SK-N-SH treated with all-trans-retinoic acid at 6 μM for 48 hours (cell line): ENCODE data around the gene SMARCAL1.

Experiments used
- ATAC-seq: fragments of 200-7000 bp; cut with Tn5 transposase; 3 replicates; pipeline ENCODE4 v1.9.1; 2020; ENCODE audit warnings: mild to moderate bottlenecking, moderate library complexity
- ARNTL ChIP-seq: fragments of 450-650 bp; formaldehyde crosslinking; IDR thresholded peaks from 2 replicates; pipeline ENCODE4 v1.5.0; 2020; ENCODE audit warnings: low read depth, mild to moderate bottlenecking, moderate library complexity, borderline replicate concordance
- BACH2 ChIP-seq: fragments of 250-450 bp; sonication (Bioruptor Pico); IDR thresholded peaks from 2 replicates; pipeline ENCODE4 v1.9.0; 2021; ENCODE audit warnings: mild to moderate bottlenecking, borderline replicate concordance
- CREB5 ChIP-seq: fragments of 250-450 bp; sonication (Bioruptor Pico); IDR thresholded peaks from 2 replicates; pipeline ENCODE4 v1.5.1; 2020; ENCODE audit warnings: low read depth, mild to moderate bottlenecking, moderate library complexity
- CSDC2 ChIP-seq: fragments of 250-450 bp; sonication (Bioruptor Pico); IDR thresholded peaks from 2 replicates; pipeline ENCODE4 v1.5.0; 2020; ENCODE audit warnings: mild to moderate bottlenecking, moderate library complexity
- CSRNP3 ChIP-seq: fragments of 250-450 bp; sonication (Bioruptor Pico); IDR thresholded peaks from 2 replicates; pipeline ENCODE4 v1.5.1; 2021; ENCODE audit warnings: mild to moderate bottlenecking, moderate library complexity
- ESRRG ChIP-seq: fragments of 250-450 bp; sonication (Bioruptor Pico); IDR thresholded peaks from 2 replicates; pipeline ENCODE4 v1.6.1; 2021; ENCODE audit warnings: mild to moderate bottlenecking
- GLIS3 ChIP-seq: fragments of 250-450 bp; sonication (Bioruptor Pico); IDR thresholded peaks from 2 replicates; pipeline ENCODE4 v1.5.0; 2020; ENCODE audit warnings: mild to moderate bottlenecking, moderate library complexity
- ISL1 ChIP-seq: fragments of 250-450 bp; sonication (Bioruptor Pico); IDR thresholded peaks from 2 replicates; pipeline ENCODE4 v2.1.2; 2022; ENCODE audit warnings: mild to moderate bottlenecking, moderate library complexity
- OSR1 ChIP-seq: fragments of 250-450 bp; sonication (Bioruptor Pico); IDR thresholded peaks from 2 replicates; pipeline ENCODE4 v1.8.0; 2022; ENCODE audit warnings: moderate library complexity, mild to moderate bottlenecking, inconsistent platforms
- PATZ1 ChIP-seq: fragments of 250-450 bp; sonication (Bioruptor Pico); IDR thresholded peaks from 2 replicates; pipeline ENCODE4 v1.8.0; 2020; ENCODE audit warnings: mild to moderate bottlenecking, moderate library complexity, borderline replicate concordance
- POU6F1 ChIP-seq: fragments of 250-450 bp; sonication (Bioruptor Pico); IDR thresholded peaks from 2 replicates; pipeline ENCODE4 v1.8.0; 2021; ENCODE audit warnings: low read depth, mild to moderate bottlenecking, moderate library complexity, borderline replicate concordance
- PPARA ChIP-seq: fragments of 250-450 bp; sonication (Bioruptor Pico); IDR thresholded peaks from 2 replicates; pipeline ENCODE4 v1.5.0; 2020; ENCODE audit warnings: mild to moderate bottlenecking, borderline replicate concordance
- RARB ChIP-seq: fragments of 250-450 bp; sonication (Bioruptor Pico); IDR thresholded peaks from 2 replicates; pipeline ENCODE4 v1.8.0; 2021; ENCODE audit warnings: mild to moderate bottlenecking, moderate library complexity
- TCF4 ChIP-seq: fragments of 250-450 bp; sonication (Bioruptor Pico); IDR thresholded peaks from 2 replicates; pipeline ENCODE4 v1.8.0; 2021; ENCODE audit warnings: mild to moderate bottlenecking, moderate library complexity, borderline replicate concordance
- TOX ChIP-seq: fragments of 250-450 bp; sonication (Bioruptor Pico); IDR thresholded peaks from 2 replicates; pipeline ENCODE4 v1.8.0; 2021; ENCODE audit warnings: mild to moderate bottlenecking, moderate library complexity, borderline replicate concordance
- TSHZ2 ChIP-seq: fragments of 250-450 bp; sonication (Bioruptor Pico); IDR thresholded peaks from 2 replicates; pipeline ENCODE4 v1.5.0; 2020; ENCODE audit warnings: mild to moderate bottlenecking, moderate library complexity
- ZC3H10 ChIP-seq: fragments of 250-450 bp; sonication (Bioruptor Pico); IDR thresholded peaks from 2 replicates; pipeline ENCODE4 v1.5.1; 2021; ENCODE audit warnings: mild to moderate bottlenecking, moderate library complexity
- ZFP3 ChIP-seq: fragments of 250-450 bp; sonication (Bioruptor Pico); IDR thresholded peaks from 2 replicates; pipeline ENCODE4 v1.5.0; 2020; ENCODE audit warnings: mild to moderate bottlenecking, moderate library complexity
- ZNF565 ChIP-seq: fragments of 450-650 bp; formaldehyde crosslinking; conservative IDR thresholded peaks from 2 replicates; pipeline ENCODE4 v1.5.0; 2020; ENCODE audit warnings: low read depth, mild to moderate bottlenecking, moderate library complexity
- ZNF70 ChIP-seq: fragments of 450-650 bp; formaldehyde crosslinking; IDR thresholded peaks from 2 replicates; pipeline ENCODE4 v1.5.0; 2020; ENCODE audit warnings: mild to moderate bottlenecking, moderate library complexity
- ZNF8 ChIP-seq: fragments of 450-650 bp; formaldehyde crosslinking; IDR thresholded peaks from 2 replicates; pipeline ENCODE4 v1.5.0; 2020; ENCODE audit warnings: mild to moderate bottlenecking, moderate library complexity

Gene SMARCAL1

GRCh38 chr2:216410550-216410949, 1.7 kb upstream of the SMARCAL1 start:
- no peak for ATAC-seq
- TF ChIP-seq OSR1 = no peak
- TF ChIP-seq ARNTL (CRISPR knock-in tag) = no peak
- TF ChIP-seq BACH2 (CRISPR knock-in tag) = no peak
- TF ChIP-seq ESRRG = no peak
- no peak for TF ChIP-seq PPARA (CRISPR knock-in tag)
- TF ChIP-seq RARB (CRISPR knock-in tag) = no peak
- no peak for TF ChIP-seq TOX
- TF ChIP-seq CSRNP3 = no peak
- no peak for TF ChIP-seq CREB5
- TF ChIP-seq ZNF70 (CRISPR knock-in tag) = no peak
- no peak for TF ChIP-seq TSHZ2 (CRISPR knock-in tag)
- no peak for TF ChIP-seq ZNF8 (CRISPR knock-in tag)
- no peak for TF ChIP-seq GLIS3 (CRISPR knock-in tag)
- TF ChIP-seq CSDC2 (CRISPR knock-in tag) = no peak
- TF ChIP-seq ISL1 (CRISPR knock-in tag) = no peak

GRCh38 chr2:216413882-216414281, 1.6 kb downstream of the SMARCAL1 start:
- ATAC-seq = no peak
- no peak for TF ChIP-seq TCF4 (CRISPR knock-in tag)

GRCh38 chr2:216414772-216415319, 2.6 kb downstream of the SMARCAL1 start:
- no peak for ATAC-seq
- TF ChIP-seq ZNF8 (CRISPR knock-in tag) (no peak), PPARA (CRISPR knock-in tag) (no peak), OSR1 (no peak), TSHZ2 (CRISPR knock-in tag) (no peak), ZNF565 (CRISPR knock-in tag) (no peak), CREB5 (no peak), CSDC2 (CRISPR knock-in tag) (no peak), TOX (no peak)

GRCh38 chr2:216415541-216415940, 3.3 kb downstream of the SMARCAL1 start:
- ATAC-seq = no peak
- TF ChIP-seq ZFP3 (no peak), ZNF8 (CRISPR knock-in tag) (no peak), TCF4 (CRISPR knock-in tag) (no peak), OSR1 (no peak), ZC3H10 (no peak), PPARA (CRISPR knock-in tag) (no peak), PATZ1 (CRISPR knock-in tag) (no peak), ZNF70 (CRISPR knock-in tag) (no peak), ISL1 (CRISPR knock-in tag) (no peak), POU6F1 (CRISPR knock-in tag) (no peak), CSDC2 (CRISPR knock-in tag) (no peak), RARB (CRISPR knock-in tag) (no peak), ARNTL (CRISPR knock-in tag) (no peak)
